IPS-15b (cell line): ENCODE results near the gene ITPR2.
"Not testable (repeated sequence)": the region's sequence is repeated elsewhere in the genome, so short reads cannot be mapped to it uniquely, and the experiment has no call there.

Experiments
- H3K27me3 ChIP-seq: one replicate; pipeline ENCODE4 v1.6.1; 2013; ENCODE audit warnings: low read length; ENCODE audit not compliant: control insufficient read depth, insufficient read depth
- H3K36me3 ChIP-seq: one replicate; pipeline ENCODE4 v1.6.1; 2013; ENCODE audit warnings: low read length; ENCODE audit not compliant: control insufficient read depth, insufficient read depth
- H3K4me1 ChIP-seq: one replicate; pipeline ENCODE4 v1.6.1; 2013; ENCODE audit warnings: mild to moderate bottlenecking, low read length; ENCODE audit not compliant: control insufficient read depth, insufficient read depth
- H3K4me3 ChIP-seq: one replicate; pipeline ENCODE4 v1.5.1; 2013; ENCODE audit warnings: low read depth, low read length
- H3K9ac ChIP-seq: one replicate; pipeline ENCODE4 v1.6.1; 2013; ENCODE audit warnings: low read depth, mild to moderate bottlenecking, low read length
- H3K9me3 ChIP-seq: one replicate; pipeline ENCODE4 v1.6.1; 2013; ENCODE audit warnings: mild to moderate bottlenecking, low read length; ENCODE audit not compliant: control insufficient read depth, insufficient read depth

ITPR2 gene

DNA sequence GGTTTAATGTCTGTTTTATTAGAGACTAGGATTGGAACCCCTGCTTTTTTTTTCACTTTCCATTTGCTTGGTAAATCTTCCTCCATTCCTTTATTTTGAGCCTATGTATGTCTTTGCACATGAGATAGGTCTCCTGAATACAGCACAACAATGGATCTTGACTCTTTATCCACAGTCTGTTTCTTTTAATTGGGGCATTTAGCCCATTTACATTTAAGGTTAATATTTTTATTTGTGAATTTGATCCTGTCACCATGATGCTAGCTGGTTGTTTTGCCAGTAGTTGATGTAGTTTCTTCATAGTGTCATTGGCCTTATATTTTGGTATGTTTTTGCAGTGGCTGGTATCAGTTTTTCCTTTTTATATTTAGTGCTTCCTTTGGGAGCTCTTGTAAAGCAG is 518.9 kb downstream of the ITPR2 start:
- H3K36me3 ChIP-seq, H3K27me3 ChIP-seq, H3K4me1 ChIP-seq, H3K9me3 ChIP-seq, H3K9ac ChIP-seq, H3K4me3 ChIP-seq: not testable (repeated sequence)

DNA sequence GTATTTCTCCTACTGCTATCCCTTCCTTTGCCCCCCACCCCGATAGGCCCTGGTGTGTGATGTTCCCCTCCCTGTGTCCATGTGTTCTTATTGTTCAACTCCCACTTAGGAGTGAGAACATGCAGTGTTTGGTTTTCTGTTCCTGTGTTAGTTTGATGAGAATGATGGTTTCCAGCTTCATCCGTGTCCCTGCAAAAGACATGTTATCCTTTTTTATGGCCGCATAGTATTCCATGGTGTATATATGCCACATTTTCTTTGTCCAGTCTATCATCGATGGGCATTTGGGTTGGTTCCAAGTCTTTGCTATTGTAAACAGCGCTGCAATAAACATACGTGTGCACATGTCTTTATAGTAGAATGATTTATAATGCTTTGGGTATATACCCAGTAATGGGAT is 522.5 kb downstream of the ITPR2 start:
- H3K4me1 ChIP-seq, H3K9me3 ChIP-seq, H3K4me3 ChIP-seq, H3K36me3 ChIP-seq, H3K27me3 ChIP-seq, H3K9ac ChIP-seq: not testable (repeated sequence)

DNA sequence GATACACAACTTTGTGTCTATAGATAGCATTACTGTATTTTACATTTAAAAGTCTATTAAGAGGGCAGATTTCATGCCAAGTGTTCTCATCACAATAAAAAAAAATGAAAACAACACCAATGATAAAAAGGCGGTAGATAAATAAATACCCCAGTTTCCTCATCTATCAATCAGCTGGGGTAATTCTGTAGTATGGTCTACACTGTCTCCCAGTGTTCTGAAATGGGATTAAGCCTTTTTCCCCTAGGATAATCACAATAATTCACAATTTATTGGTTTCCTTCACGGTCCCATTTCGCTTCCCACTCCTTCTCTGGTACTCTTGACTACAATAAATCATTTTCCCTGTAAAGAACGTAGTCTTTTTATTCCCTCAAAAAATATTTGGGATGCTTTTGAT is 523.4 kb downstream of the ITPR2 start:
- no peak overlapping the region for H3K4me3 ChIP-seq
- no peak overlapping the region for H3K9ac ChIP-seq
- H3K27me3 ChIP-seq: no peaks in the 10 kb centered on the region
- no peaks in the 10 kb centered on the region for H3K9me3 ChIP-seq
- no peaks in the 10 kb centered on the region for H3K4me1 ChIP-seq
- no peaks in the 10 kb centered on the region for H3K36me3 ChIP-seq

DNA sequence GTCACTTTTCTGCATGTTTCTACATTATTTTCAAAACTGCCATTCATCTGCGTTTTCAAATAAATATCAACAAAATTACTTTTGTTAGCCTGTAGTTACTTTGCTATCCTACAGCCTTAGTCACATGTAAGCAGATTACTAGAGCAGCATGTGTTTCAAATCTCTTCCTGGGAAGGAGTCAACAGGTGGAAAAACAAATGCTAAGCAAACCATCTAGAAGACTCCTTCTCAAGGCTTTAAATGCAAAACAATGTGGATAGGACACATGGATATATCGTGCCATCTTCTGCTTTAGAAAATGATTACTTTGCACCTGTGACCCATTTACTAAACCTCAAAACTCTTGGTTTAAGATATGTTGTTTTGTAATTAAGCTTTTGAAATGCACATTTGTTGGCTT is 528.7 kb downstream of the ITPR2 start:
- no peaks in the 10 kb centered on the region for H3K36me3 ChIP-seq
- H3K4me1 ChIP-seq: no peaks in the 10 kb centered on the region
- H3K9ac ChIP-seq: no peak overlapping the region
- no peaks in the 10 kb centered on the region for H3K9me3 ChIP-seq
- no peaks in the 10 kb centered on the region for H3K27me3 ChIP-seq
- no peak overlapping the region for H3K4me3 ChIP-seq

DNA sequence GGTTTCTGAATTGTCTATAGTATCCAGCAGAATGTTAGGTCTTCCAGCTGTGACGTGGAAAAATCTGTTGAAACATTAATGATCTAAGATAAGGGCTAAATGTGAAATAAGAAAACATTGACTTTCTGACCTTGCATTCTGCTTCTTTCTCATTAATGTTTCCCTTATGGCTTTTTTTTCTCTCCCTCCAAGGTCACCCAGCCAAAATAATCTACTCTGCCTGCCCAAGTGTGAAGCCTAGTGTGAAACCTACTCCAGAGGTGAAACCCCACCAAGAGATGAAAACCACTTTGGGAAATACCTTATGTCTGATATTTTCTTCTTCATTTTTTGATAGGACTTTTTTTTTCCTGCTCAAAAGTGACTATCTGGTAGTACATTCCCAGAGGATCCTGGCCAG is 529.6 kb downstream of the ITPR2 start:
- no peak overlapping the region for H3K4me3 ChIP-seq
- H3K9me3 ChIP-seq: no peaks in the 10 kb centered on the region
- H3K36me3 ChIP-seq: no peaks in the 10 kb centered on the region
- no peaks in the 10 kb centered on the region for H3K4me1 ChIP-seq
- no peak overlapping the region for H3K9ac ChIP-seq
- no peaks in the 10 kb centered on the region for H3K27me3 ChIP-seq

DNA sequence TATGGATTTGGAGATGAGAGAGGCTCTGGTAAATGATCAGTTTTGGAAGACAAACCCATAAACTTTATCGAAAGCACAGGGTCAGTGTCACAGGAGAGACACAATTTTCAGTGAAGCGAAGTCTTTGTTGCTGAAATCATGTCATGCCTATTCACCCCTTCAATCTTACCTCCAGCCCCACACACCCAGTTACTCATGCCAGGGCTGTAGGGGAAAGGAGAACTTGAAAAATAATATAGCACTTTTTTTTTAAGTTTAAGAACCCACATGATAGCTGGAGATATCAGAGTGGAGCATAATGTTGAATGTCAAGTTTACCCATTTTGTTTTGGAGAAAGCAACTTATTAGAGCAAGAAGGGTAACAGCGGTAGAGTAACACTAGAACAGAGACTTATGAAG is 530.2 kb downstream of the ITPR2 start:
- no peaks in the 10 kb centered on the region for H3K27me3 ChIP-seq
- no peak overlapping the region for H3K4me3 ChIP-seq
- H3K4me1 ChIP-seq: no peaks in the 10 kb centered on the region
- H3K36me3 ChIP-seq: no peaks in the 10 kb centered on the region
- H3K9me3 ChIP-seq: no peaks in the 10 kb centered on the region
- no peak overlapping the region for H3K9ac ChIP-seq

DNA sequence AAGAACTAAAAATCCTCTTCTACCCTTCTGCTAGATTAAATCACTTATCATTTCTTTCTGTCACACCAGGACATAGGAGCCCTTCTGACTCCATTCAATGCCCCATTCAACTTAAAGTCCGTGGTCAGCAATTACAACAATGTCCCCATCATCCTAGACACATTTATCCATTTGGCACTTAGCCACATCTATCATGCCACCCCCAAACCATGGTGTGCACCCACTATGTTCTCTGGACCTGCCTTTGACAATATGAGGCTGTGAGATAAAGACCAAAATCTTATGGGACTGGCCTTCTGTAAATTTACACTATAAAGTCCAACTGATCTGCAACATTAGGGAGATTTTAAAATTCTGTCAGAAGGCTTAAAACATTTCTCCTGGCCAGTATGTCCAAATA is 533.2 kb downstream of the ITPR2 start:
- H3K4me1 ChIP-seq: no peaks in the 10 kb centered on the region
- H3K27me3 ChIP-seq: no peaks in the 10 kb centered on the region
- no peak overlapping the region for H3K4me3 ChIP-seq
- no peaks in the 10 kb centered on the region for H3K9me3 ChIP-seq
- H3K9ac ChIP-seq: no peak overlapping the region
- no peaks in the 10 kb centered on the region for H3K36me3 ChIP-seq

DNA sequence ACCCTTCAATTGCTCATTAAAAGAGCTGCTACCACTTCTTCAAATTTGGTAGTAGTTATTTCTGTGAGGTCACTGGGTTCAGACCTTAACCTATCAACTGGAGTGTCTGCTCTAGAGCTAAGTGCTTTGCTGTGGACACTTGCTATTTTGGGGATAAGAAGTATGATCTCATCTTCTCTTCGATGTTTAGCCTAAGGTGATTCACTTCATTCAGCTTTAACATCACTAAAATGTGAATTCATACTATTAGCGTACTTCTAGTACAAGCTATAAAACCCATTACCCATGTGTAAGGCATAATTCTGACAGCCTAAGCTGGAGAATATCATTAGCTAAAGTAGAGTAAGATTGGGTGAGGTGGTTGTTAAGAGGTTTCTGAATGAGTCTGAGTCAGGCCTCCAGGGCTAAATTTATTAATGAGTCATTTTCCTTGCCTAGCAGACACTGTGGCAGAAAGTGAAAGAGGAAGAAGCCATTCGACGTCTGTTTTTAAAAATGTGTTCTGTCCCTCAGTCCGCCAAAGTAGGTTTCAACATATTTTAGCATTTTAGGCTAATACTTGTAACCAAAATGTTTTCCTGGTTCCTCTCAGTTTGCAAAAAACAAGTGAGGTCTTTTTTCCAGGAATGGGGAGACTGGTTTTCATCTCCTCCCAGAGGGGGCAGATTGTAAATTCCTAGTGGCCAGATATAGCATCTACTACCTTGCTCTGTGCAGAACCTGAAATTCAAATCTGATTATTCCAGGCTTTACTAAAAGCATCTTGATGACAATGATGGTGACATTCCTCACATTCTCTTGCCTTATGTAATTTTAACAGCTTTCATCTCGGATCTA is 534.0 kb downstream of the ITPR2 start:
- Histone ChIP-seq H3K9ac (no peak overlapping the region), H3K9me3 (no peaks in the 10 kb centered on the region), H3K4me3 (no peak overlapping the region), H3K4me1 (no peaks in the 10 kb centered on the region), H3K36me3 (no peaks in the 10 kb centered on the region), H3K27me3 (no peaks in the 10 kb centered on the region)

DNA sequence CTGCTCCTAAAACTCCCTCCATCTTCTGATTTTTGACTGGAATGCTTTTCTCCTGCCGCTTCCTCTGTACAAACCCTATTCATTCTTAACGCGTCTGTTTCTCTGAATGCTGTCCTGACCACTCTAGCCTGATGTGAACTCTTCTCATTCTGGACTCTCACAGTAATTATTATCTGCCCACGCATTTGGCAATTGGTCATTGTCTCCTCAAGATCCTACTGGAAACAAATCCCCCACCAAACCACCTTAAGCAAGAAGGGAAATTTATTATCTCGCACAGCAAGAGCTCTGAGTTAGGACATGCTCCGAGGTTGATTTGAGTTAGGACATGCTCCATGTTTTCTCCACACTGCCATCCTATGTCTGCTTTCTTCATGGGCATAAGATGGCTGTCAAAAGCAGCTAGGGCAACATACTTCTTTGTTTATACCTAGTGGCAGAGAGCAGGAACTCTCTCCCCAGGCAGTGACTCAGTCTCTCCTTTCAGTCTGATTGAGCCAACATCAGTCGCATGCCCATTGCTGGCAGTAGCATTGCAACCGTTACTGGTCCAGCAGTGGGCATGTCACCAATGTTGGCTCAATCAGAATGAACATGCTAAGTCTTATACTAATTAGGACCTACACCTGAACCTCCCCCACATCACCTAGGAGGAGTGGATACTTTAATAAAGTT is 535.5 kb downstream of the ITPR2 start:
- Histone ChIP-seq H3K9me3 (no peaks in the 10 kb centered on the region), H3K36me3 (no peaks in the 10 kb centered on the region), H3K4me3 (no peak overlapping the region), H3K9ac (no peak overlapping the region), H3K27me3 (no peaks in the 10 kb centered on the region), H3K4me1 (no peaks in the 10 kb centered on the region)

DNA sequence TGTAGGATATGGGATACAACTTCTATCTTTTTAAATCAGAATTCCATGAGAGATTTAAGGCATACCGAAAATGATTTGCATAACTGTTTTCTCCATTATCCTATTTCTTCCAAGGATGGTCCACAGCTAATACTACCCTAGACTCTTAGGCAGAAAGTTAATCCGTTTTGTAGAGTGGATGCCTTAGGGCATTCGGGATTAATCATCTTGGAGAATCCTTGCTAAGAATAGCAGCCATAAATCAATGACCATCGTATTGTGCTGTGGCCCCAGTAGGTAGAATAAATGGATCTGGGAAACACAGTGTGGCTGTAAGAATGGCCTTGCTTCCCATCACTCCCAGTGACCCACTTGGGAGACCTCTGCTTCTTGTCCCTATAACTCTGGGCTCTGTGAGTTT is 538.0 kb downstream of the ITPR2 start:
- Histone ChIP-seq H3K36me3 (no peaks in the 10 kb centered on the region), H3K27me3 (no peaks in the 10 kb centered on the region), H3K9me3 (no peaks in the 10 kb centered on the region), H3K4me1 (no peaks in the 10 kb centered on the region), H3K4me3 (no peak overlapping the region), H3K9ac (no peak overlapping the region)

DNA sequence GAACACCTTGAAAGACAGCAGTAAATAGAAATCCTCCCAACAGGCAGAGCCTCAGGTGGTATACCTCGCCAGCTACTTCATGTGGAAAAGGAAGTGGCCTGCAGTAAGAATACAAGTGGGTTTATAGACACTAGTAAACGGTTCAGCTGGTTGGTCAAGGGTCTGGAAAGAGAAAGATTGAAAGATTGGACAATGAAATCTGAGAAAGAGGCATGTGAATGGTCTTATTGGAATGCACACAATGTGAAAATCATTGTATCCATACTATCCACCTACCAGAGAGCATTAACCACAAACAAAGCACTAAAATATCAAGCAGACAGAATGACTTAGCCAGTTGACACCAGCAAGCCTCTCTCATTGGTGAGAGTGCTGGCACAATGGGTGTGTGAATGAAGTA is 539.4 kb downstream of the ITPR2 start:
- Histone ChIP-seq H3K36me3 (no peaks in the 10 kb centered on the region), H3K4me3 (no peak overlapping the region), H3K27me3 (no peaks in the 10 kb centered on the region), H3K4me1 (no peaks in the 10 kb centered on the region), H3K9ac (no peak overlapping the region), H3K9me3 (no peaks in the 10 kb centered on the region)

DNA sequence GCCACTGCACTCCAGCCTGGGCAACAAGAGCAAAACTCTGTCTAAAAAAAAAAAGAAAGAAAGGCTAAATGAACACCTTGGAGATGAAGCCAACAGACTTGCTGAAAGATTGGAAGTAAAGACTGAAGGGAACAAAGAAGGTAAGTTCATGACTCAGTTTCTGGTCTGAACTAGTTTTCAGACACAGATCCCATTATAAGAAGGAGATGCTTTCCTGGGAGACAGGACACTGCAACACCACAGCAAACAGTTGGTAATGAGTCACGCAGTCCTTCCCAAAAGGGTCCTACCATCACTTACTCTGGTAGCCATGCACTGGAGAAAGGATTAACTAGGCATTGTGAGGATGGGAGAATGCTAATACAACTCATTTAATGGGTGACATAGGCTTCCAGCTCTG is 540.4 kb downstream of the ITPR2 start:
- Histone ChIP-seq H3K4me1 (no peaks in the 10 kb centered on the region), H3K4me3 (no peak overlapping the region), H3K9ac (no peak overlapping the region), H3K36me3 (no peaks in the 10 kb centered on the region), H3K9me3 (no peaks in the 10 kb centered on the region), H3K27me3 (no peaks in the 10 kb centered on the region)
